Esophagus muscularis mucosa (tissue), 4 donors: Measurements from ENCODE around the gene WDR27.

Experiments
- EP300 ChIP-seq: sonication (generic); formaldehyde crosslinking; IDR thresholded peaks from one replicate; pipeline ENCODE4 v1.6.1; 2017; ENCODE audit warnings: antibody characterized with exemption
- POLR2A ChIP-seq: fragments of 450-650 bp; IDR thresholded peaks from one replicate; pipeline ENCODE4 v1.6.1; 2017; ENCODE audit warnings: antibody characterized with exemption, moderate library complexity, mild to moderate bottlenecking, low read depth
- TF ChIP-seq, protein P1 (sequence below), 3 experiments: fragments of 200-600 bp in 2 of 3; fragments of 450-650 bp in 1 of 3; sonication (generic) in 2 of 3; IDR thresholded peaks; one replicate each; pipeline ENCODE4 v1.5.1; 2017 to 2019; ENCODE audit warnings: antibody characterized with exemption in 3 of 3, mild to moderate bottlenecking in 2 of 3, moderate library complexity in 1 of 3

- TF ChIP-seq, protein P1, sequence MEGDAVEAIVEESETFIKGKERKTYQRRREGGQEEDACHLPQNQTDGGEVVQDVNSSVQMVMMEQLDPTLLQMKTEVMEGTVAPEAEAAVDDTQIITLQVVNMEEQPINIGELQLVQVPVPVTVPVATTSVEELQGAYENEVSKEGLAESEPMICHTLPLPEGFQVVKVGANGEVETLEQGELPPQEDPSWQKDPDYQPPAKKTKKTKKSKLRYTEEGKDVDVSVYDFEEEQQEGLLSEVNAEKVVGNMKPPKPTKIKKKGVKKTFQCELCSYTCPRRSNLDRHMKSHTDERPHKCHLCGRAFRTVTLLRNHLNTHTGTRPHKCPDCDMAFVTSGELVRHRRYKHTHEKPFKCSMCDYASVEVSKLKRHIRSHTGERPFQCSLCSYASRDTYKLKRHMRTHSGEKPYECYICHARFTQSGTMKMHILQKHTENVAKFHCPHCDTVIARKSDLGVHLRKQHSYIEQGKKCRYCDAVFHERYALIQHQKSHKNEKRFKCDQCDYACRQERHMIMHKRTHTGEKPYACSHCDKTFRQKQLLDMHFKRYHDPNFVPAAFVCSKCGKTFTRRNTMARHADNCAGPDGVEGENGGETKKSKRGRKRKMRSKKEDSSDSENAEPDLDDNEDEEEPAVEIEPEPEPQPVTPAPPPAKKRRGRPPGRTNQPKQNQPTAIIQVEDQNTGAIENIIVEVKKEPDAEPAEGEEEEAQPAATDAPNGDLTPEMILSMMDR (IDR thresholded peaks at IDR 0.05): no peak
- TF ChIP-seq EP300: no peak
- TF ChIP-seq POLR2A: no peak
Observed at GRCh38 chr6:169479783-169480495, 221.9 kb downstream of the WDR27 start.
